ENCODE measurements around the gene TP53INP2. TPM values are rescaled to one million over a fixed set of nuclear protein-coding genes. Genes with fewer than 3 reads are reported as not detected.

Gene TP53INP2
- total and polyA plus RNA-seq, 9 of the 15 experiments (the other 6 are each of a cell fraction or from before 2014, with no cell fraction given) = 0.43 to 5.0 (median 1.3) TPM

DNA sequence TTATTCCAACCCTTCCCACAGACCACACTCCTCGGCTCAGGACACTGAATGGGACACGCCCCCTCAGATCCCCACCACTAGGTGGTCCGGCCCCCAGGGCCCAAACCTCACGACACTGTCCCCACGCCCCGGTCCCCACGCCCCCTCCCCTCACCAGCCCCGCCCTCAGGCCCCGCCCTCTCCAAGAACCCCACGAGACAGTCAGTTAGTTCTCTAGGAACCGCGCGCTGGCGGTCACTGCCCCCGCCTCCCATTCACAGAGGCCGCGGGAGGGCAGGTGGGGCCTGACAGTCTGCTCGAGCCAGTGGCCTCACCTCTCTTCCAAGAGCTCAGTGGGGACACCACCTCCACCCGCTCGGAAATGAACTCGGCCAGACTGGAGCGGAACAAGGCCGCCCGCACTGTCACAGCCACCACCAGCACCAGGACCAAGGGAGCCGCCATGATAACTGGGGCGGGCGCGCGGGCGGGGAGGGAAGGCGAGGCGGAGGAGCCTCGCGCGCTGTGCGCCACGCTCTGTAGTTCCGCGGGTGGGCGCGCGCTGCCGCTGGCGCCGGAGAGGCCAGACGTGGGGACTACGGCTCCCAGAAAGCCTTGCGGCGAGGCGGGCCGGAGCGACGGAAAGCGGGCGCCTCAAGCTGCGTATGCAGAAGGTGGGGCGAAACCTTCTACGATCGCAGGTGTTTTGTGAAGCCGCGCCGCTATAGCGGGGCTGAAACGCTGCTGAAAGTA, 27.3 kb upstream of the TP53INP2 start, which contains the start of gene PIGU (continued):
- TF ChIP-seq, protein P1, sequence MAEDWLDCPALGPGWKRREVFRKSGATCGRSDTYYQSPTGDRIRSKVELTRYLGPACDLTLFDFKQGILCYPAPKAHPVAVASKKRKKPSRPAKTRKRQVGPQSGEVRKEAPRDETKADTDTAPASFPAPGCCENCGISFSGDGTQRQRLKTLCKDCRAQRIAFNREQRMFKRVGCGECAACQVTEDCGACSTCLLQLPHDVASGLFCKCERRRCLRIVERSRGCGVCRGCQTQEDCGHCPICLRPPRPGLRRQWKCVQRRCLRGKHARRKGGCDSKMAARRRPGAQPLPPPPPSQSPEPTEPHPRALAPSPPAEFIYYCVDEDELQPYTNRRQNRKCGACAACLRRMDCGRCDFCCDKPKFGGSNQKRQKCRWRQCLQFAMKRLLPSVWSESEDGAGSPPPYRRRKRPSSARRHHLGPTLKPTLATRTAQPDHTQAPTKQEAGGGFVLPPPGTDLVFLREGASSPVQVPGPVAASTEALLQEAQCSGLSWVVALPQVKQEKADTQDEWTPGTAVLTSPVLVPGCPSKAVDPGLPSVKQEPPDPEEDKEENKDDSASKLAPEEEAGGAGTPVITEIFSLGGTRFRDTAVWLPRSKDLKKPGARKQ (CRISPR knock-in tag; IDR thresholded peaks at IDR 0.05) = no peak
- TF ChIP-seq ZNF507 (tag; conservative IDR thresholded peaks at IDR 0.05) (no peak), ZBTB7A (IDR thresholded peaks at IDR 0.05; ENCODE audit: borderline replicate concordance, control insufficient read depth, low read depth, low read length) (peak; percentile 51; the same call in 1 of the 2 replicates), MYC (IDR thresholded peaks at IDR 0.05; ENCODE audit: low read depth, low read length) (peak; percentile 89), MYC (CRISPR knock-in tag; IDR thresholded peaks at IDR 0.05; ENCODE audit: borderline replicate concordance, low read depth) (no peak), JUNB (CRISPR knock-in tag; conservative IDR thresholded peaks at IDR 0.05) (no peak), NFE2L1 (tag; IDR thresholded peaks at IDR 0.05; ENCODE audit: borderline replicate concordance, low read depth) (no peak), RCOR1 (IDR thresholded peaks at IDR 0.05; ENCODE audit: borderline replicate concordance in 1 of 2, low read depth in 2 of 2, low read length in 2 of 2) (peak in 1 of 2 experiments; percentile 28; a peak in 1 of 4 replicates), BHLHE40 (IDR thresholded peaks at IDR 0.05; ENCODE audit: low read length) (0 out of 2 replicates have a peak, but pooled peaks have one; percentile 20), NR2C1 (IDR thresholded peaks at IDR 0.05) (0 out of 2 replicates have a peak, but pooled peaks have one; percentile 34), NR2C1 (tag; IDR thresholded peaks at IDR 0.05) (peak; percentile 43; the same call in 1 of the 2 replicates)
- TF ChIP-seq, protein P2, sequence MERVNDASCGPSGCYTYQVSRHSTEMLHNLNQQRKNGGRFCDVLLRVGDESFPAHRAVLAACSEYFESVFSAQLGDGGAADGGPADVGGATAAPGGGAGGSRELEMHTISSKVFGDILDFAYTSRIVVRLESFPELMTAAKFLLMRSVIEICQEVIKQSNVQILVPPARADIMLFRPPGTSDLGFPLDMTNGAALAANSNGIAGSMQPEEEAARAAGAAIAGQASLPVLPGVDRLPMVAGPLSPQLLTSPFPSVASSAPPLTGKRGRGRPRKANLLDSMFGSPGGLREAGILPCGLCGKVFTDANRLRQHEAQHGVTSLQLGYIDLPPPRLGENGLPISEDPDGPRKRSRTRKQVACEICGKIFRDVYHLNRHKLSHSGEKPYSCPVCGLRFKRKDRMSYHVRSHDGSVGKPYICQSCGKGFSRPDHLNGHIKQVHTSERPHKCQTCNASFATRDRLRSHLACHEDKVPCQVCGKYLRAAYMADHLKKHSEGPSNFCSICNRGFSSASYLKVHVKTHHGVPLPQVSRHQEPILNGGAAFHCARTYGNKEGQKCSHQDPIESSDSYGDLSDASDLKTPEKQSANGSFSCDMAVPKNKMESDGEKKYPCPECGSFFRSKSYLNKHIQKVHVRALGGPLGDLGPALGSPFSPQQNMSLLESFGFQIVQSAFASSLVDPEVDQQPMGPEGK (CRISPR knock-in tag; IDR thresholded peaks at IDR 0.05; ENCODE audit: borderline replicate concordance) = no peak
- TF ChIP-seq, protein P3, sequence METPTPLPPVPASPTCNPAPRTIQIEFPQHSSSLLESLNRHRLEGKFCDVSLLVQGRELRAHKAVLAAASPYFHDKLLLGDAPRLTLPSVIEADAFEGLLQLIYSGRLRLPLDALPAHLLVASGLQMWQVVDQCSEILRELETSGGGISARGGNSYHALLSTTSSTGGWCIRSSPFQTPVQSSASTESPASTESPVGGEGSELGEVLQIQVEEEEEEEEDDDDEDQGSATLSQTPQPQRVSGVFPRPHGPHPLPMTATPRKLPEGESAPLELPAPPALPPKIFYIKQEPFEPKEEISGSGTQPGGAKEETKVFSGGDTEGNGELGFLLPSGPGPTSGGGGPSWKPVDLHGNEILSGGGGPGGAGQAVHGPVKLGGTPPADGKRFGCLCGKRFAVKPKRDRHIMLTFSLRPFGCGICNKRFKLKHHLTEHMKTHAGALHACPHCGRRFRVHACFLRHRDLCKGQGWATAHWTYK (CRISPR knock-in tag; IDR thresholded peaks at IDR 0.05) = no peak
- TF ChIP-seq, protein P4, sequence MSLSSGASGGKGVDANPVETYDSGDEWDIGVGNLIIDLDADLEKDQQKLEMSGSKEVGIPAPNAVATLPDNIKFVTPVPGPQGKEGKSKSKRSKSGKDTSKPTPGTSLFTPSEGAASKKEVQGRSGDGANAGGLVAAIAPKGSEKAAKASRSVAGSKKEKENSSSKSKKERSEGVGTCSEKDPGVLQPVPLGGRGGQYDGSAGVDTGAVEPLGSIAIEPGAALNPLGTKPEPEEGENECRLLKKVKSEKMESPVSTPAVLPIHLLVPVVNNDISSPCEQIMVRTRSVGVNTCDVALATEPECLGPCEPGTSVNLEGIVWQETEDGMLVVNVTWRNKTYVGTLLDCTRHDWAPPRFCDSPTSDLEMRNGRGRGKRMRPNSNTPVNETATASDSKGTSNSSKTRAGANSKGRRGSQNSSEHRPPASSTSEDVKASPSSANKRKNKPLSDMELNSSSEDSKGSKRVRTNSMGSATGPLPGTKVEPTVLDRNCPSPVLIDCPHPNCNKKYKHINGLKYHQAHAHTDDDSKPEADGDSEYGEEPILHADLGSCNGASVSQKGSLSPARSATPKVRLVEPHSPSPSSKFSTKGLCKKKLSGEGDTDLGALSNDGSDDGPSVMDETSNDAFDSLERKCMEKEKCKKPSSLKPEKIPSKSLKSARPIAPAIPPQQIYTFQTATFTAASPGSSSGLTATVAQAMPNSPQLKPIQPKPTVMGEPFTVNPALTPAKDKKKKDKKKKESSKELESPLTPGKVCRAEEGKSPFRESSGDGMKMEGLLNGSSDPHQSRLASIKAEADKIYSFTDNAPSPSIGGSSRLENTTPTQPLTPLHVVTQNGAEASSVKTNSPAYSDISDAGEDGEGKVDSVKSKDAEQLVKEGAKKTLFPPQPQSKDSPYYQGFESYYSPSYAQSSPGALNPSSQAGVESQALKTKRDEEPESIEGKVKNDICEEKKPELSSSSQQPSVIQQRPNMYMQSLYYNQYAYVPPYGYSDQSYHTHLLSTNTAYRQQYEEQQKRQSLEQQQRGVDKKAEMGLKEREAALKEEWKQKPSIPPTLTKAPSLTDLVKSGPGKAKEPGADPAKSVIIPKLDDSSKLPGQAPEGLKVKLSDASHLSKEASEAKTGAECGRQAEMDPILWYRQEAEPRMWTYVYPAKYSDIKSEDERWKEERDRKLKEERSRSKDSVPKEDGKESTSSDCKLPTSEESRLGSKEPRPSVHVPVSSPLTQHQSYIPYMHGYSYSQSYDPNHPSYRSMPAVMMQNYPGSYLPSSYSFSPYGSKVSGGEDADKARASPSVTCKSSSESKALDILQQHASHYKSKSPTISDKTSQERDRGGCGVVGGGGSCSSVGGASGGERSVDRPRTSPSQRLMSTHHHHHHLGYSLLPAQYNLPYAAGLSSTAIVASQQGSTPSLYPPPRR (CRISPR knock-in tag; IDR thresholded peaks at IDR 0.05; ENCODE audit: borderline replicate concordance) = no peak
- TF ChIP-seq, protein P5, sequence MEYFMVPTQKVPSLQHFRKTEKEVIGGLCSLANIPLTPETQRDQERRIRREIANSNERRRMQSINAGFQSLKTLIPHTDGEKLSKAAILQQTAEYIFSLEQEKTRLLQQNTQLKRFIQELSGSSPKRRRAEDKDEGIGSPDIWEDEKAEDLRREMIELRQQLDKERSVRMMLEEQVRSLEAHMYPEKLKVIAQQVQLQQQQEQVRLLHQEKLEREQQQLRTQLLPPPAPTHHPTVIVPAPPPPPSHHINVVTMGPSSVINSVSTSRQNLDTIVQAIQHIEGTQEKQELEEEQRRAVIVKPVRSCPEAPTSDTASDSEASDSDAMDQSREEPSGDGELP (CRISPR knock-in tag; IDR thresholded peaks at IDR 0.05; ENCODE audit: borderline replicate concordance) = peak; percentile 94
